Esophagus muscularis mucosa (tissue), 4 donors: ENCODE data around the gene CARMIL1. TPM values are rescaled to one million over a fixed set of nuclear protein-coding genes. Genes with fewer than 3 reads are reported as not detected.

Experiments
- DNase-seq: peaks from one replicate; pipeline ENCODE4 v3.0.0-alpha.2; 2017; ENCODE audit errors: extremely low spot score
- H3K27ac ChIP-seq, 4 donors: fragments of 200-600 bp; sonication (generic); replicated peaks in 1 of 4; 1 replicate in 3 of 4; 2 replicates in 1 of 4; pipeline ENCODE4 v1.5.1; 2016 to 2019; ENCODE audit warnings: mild to moderate bottlenecking in 1 of 4
- H3K27me3 ChIP-seq, 4 donors: fragments of 200-600 bp; sonication (generic); one replicate each; pipeline versions ENCODE4 v1.5.1 to v1.6.0; 2016 to 2019
- H3K36me3 ChIP-seq, 4 donors: fragments of 200-600 bp; sonication (generic); one replicate each; pipeline ENCODE4 v1.5.1; 2016 to 2019
- H3K4me1 ChIP-seq, 4 donors: fragments of 200-600 bp; sonication (generic); one replicate each; pipeline ENCODE4 v1.5.1; 2016 to 2019
- H3K4me3 ChIP-seq, 4 donors: fragments of 200-600 bp; sonication (generic); 1 replicate in 2 of 4; 2 replicates in 2 of 4; pipeline ENCODE4 v1.5.1; 2016 to 2019; ENCODE audit warnings: mild to moderate bottlenecking in 4 of 4, moderate library complexity in 1 of 4
- H3K9me3 ChIP-seq, 4 donors: fragments of 200-600 bp; sonication (generic); 1 replicate in 3 of 4; 2 replicates in 1 of 4; pipeline ENCODE4 v1.5.1; 2016 to 2019
- EP300 ChIP-seq: sonication (generic); formaldehyde crosslinking; IDR thresholded peaks from one replicate; pipeline ENCODE4 v1.6.1; 2017; ENCODE audit warnings: antibody characterized with exemption
- POLR2A ChIP-seq: fragments of 450-650 bp; IDR thresholded peaks from one replicate; pipeline ENCODE4 v1.6.1; 2017; ENCODE audit warnings: antibody characterized with exemption, moderate library complexity, mild to moderate bottlenecking, low read depth
- POLR2AphosphoS5 ChIP-seq, 2 donors: sonication (generic); formaldehyde crosslinking; IDR thresholded peaks; one replicate each; pipeline ENCODE4 v1.6.1; 2017; ENCODE audit warnings: antibody characterized with exemption in 2 of 2
- WGBS: methylation state at CpG from one replicate; pipeline ENCODE4 v1.1.5; 2018; 5-methylcytosine and 5-hydroxymethylcytosine counted together
- intact Hi-C: fragments of 100-400 bp; cut with DNase I; formaldehyde crosslinking; loops from one replicate; pipeline ENCODE4 v1.15.1; 2023
- total RNA-seq, 4 donors: library from RNA; depleted of rRNA; stranded (reverse); fragments of >200 nt; gene quantifications; one replicate each; pipeline versions ENCODE4 v1.1.0 to v1.2.1, GENCODE V29; 2016
- TF ChIP-seq, protein P1 (sequence below), 3 experiments: fragments of 200-600 bp in 2 of 3; fragments of 450-650 bp in 1 of 3; sonication (generic) in 2 of 3; IDR thresholded peaks; one replicate each; pipeline ENCODE4 v1.5.1; 2017 to 2019; ENCODE audit warnings: antibody characterized with exemption in 3 of 3, mild to moderate bottlenecking in 2 of 3, moderate library complexity in 1 of 3

The CARMIL1 gene
- total RNA-seq, 4 donors from 2014 or later, result 10.0 to 12.1 (median 11.1) TPM

DNA sequence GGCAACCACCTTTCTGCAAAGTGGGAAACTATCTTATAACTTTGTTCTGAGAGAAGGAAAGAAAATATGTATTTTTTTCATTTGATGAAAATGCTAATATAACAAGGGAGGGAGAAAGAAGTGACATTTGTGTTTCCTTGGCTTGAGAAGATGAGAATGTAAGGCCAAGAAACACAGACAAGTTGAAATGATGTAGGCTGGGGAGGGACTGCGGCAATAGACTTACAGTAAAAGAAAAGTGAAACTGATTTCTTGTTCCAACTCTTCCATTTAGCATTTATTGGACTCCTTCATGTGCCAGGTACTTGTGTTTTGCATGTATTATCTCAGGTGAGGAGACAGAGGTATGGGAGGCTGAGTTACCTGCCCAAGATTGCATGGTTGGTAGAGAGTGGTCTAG, 130.9 kb downstream of the CARMIL1 start:
- intact Hi-C loops, result no loop called here
- H3K27me3 ChIP-seq, result no peaks in the 10 kb centered on the region
- DNase-seq, result no peak
- H3K27ac ChIP-seq, result no peak overlapping the region
- H3K4me3 ChIP-seq, result no peak overlapping the region
- H3K36me3 ChIP-seq, result no peaks in the 10 kb centered on the region
- H3K4me1 ChIP-seq, result peaks cover 0 to 40% (median 18%) of the 10 kb centered on the region in 4 donors
- no peak for TF ChIP-seq POLR2AphosphoS5 (IDR thresholded peaks at IDR 0.05)
- TF ChIP-seq EP300, result no peak
- TF ChIP-seq POLR2A, result no peak
- TF ChIP-seq, protein P1, sequence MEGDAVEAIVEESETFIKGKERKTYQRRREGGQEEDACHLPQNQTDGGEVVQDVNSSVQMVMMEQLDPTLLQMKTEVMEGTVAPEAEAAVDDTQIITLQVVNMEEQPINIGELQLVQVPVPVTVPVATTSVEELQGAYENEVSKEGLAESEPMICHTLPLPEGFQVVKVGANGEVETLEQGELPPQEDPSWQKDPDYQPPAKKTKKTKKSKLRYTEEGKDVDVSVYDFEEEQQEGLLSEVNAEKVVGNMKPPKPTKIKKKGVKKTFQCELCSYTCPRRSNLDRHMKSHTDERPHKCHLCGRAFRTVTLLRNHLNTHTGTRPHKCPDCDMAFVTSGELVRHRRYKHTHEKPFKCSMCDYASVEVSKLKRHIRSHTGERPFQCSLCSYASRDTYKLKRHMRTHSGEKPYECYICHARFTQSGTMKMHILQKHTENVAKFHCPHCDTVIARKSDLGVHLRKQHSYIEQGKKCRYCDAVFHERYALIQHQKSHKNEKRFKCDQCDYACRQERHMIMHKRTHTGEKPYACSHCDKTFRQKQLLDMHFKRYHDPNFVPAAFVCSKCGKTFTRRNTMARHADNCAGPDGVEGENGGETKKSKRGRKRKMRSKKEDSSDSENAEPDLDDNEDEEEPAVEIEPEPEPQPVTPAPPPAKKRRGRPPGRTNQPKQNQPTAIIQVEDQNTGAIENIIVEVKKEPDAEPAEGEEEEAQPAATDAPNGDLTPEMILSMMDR (IDR thresholded peaks at IDR 0.05), result no peak
- no peaks in the 10 kb centered on the region for H3K9me3 ChIP-seq
- WGBS, result 85% methylated on average over 1 of the region's 1 CpG

DNA sequence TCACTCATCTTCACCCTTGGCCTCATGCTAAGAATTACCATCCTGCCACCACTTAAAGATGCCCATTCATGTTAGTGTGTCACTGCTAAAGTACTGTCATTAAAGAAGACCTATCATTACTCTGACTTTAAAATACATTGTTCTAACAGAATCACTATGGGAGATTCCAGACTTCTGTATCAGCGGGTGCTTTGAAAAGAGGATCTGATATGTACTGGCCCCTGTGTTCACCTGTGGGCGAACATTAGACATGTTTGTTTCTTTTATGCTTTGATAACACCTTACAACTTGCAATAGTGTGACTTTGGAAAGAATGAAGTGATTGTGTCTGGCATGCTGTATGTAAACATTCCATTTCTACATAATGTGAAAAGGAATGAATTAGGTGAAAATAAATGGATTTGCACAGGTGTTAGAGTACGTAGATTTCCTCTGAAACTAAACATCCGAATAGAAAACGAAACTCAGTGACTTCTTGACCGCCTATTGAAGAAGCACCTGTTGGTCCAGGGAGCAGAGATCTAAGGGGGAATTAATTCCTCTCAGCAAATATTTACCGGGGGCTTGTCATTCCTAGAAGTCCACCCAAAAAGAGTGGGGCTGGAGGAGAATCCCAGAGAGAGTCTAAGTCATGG, 132.3 kb downstream of the CARMIL1 start:
- H3K9me3 ChIP-seq, result no peaks in the 10 kb centered on the region
- H3K4me1 ChIP-seq, result peaks cover 0 to 29% (median 14%) of the 10 kb centered on the region in 4 donors
- no peak overlapping the region for H3K27ac ChIP-seq
- no peak overlapping the region for H3K4me3 ChIP-seq
- TF ChIP-seq POLR2AphosphoS5 (IDR thresholded peaks at IDR 0.05) (no peak), EP300 (no peak), POLR2A (no peak)
- TF ChIP-seq, protein P1 (IDR thresholded peaks at IDR 0.05), result no peak
- no peaks in the 10 kb centered on the region for H3K27me3 ChIP-seq
- 67% methylated on average over 7 of the region's 7 CpGs for WGBS
- intact Hi-C loops, result no loop called here
- H3K36me3 ChIP-seq, result no peaks in the 10 kb centered on the region
- no peak for DNase-seq

DNA sequence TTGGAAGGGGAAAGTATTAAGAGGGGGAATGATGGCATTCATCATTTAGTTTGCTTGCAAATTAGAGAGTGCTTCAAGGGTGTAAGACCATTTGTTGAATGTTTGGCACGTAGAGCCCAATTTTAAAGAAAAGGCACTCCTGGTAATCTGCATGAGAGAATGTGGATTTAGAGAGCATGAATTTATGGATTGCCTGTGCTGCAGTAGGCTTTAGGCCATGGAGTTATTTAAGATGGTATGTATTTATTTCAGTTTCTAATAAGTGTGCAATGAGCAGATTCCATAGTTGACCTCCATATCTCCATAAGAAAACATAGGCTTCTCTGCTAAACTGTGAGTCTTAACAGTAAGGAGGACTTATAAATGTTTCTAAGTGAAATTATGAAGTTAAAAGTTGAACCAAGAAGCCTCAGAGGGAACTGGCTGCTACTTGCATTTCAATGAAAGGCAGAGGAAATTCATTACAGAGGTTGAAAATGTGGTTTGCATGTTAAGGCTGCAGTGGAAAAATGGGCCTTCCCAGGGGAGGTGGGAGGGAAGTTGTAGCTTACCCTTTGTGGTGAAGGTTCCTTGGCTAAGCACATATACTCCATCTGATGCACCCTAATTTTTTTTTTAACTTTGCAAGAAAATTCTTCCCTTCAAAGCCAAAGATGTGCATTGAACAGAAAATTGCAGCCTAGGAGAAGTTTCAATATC, 134.2 kb downstream of the CARMIL1 start:
- WGBS, result 47% methylated on average over 1 of the region's 1 CpG
- DNase-seq, result no peak
- intact Hi-C loops, result no loop called here

DNA sequence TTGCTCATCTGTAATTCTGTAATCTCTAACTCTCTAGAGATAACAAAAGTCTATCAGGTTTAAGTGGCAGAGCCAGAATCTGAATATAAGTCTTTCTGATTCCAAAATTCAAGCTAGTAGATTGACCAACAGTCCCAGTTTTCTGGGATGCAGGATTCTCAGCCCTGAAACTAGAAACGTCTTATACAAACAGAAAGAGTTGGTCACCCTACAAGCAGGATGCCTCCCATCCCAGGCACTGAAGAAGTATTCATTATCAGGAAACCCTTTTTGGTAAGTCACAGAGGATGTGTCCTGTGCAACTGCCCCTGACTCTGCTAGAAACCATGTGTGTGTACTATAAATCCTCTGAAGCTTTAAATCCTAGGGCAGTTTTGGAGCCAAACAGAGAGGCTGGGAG, 135.0 kb downstream of the CARMIL1 start:
- 18% methylated on average over 1 of the region's 1 CpG for WGBS
- peak overlapping the region in 1 of 4 donors; percentile 1 for H3K27ac ChIP-seq
- DNase-seq, result no peak
- intact Hi-C loops, result no loop called here
- no peaks in the 10 kb centered on the region for H3K36me3 ChIP-seq
- no peaks in the 10 kb centered on the region for H3K9me3 ChIP-seq
- H3K27me3 ChIP-seq, result no peaks in the 10 kb centered on the region
- peaks cover 0 to 29% (median 20%) of the 10 kb centered on the region in 4 donors for H3K4me1 ChIP-seq
- H3K4me3 ChIP-seq, result no peak overlapping the region
- TF ChIP-seq, protein P1 (IDR thresholded peaks at IDR 0.05), result no peak
- TF ChIP-seq POLR2AphosphoS5 (IDR thresholded peaks at IDR 0.05), result no peak
- TF ChIP-seq POLR2A, result no peak
- no peak for TF ChIP-seq EP300

More for the DNA sequence above, 134.2 kb downstream of the CARMIL1 start:
- TF ChIP-seq POLR2A, result no peak
- TF ChIP-seq POLR2AphosphoS5 (IDR thresholded peaks at IDR 0.05), result no peak
- TF ChIP-seq, protein P1 (IDR thresholded peaks at IDR 0.05), result no peak
- TF ChIP-seq EP300, result no peak
- no peaks in the 10 kb centered on the region for H3K27me3 ChIP-seq
- H3K4me1 ChIP-seq, result peaks cover 0 to 29% (median 20%) of the 10 kb centered on the region in 4 donors
- no peaks in the 10 kb centered on the region for H3K36me3 ChIP-seq
- no peak overlapping the region for H3K4me3 ChIP-seq
- H3K27ac ChIP-seq, result no peak overlapping the region
- H3K9me3 ChIP-seq, result no peaks in the 10 kb centered on the region
